Thyroid gland (tissue), 4 donors: ENCODE measurements around the gene ARL14EP. TPM values are rescaled to one million over a fixed set of nuclear protein-coding genes. Genes with fewer than 3 reads are reported as not detected.

Source experiments
- DNase-seq, 2 donors: peaks; one replicate each; pipeline ENCODE4 v3.0.0-alpha.2; 2019
- H3K27ac ChIP-seq, 3 donors: fragments of 200-600 bp; sonication (generic); 1 replicate in 2 of 3; 2 replicates in 1 of 3; pipeline ENCODE4 v1.5.1; 2016 to 2019; ENCODE audit warnings: mild to moderate bottlenecking in 1 of 3, moderate library complexity in 1 of 3
- H3K27me3 ChIP-seq: fragments of 200-600 bp; sonication (generic); one replicate; pipeline ENCODE4 v1.5.1; 2019
- H3K36me3 ChIP-seq, 2 donors: fragments of 200-600 bp; sonication (generic); one replicate each; pipeline ENCODE4 v1.5.1; 2016 to 2019
- H3K4me1 ChIP-seq, 2 donors: fragments of 200-600 bp; sonication (generic); one replicate each; pipeline ENCODE4 v1.5.1; 2017 to 2019
- H3K4me3 ChIP-seq, 3 donors: fragments of 200-600 bp; sonication (generic); replicated peaks in 1 of 3; 1 replicate in 2 of 3; 2 replicates in 1 of 3; pipeline ENCODE4 v1.5.1; 2016; ENCODE audit warnings: mild to moderate bottlenecking in 1 of 3
- H3K9me3 ChIP-seq: fragments of 200-600 bp; sonication (generic); one replicate; pipeline ENCODE4 v1.5.1; 2017
- POLR2A ChIP-seq, 2 donors: fragments of 450-650 bp; IDR thresholded peaks; one replicate each; pipeline ENCODE4 v1.6.1; 2017; ENCODE audit warnings: antibody characterized with exemption in 2 of 2, mild to moderate bottlenecking in 2 of 2, moderate library complexity in 1 of 2
- whole genome bisulfite sequencing, 2 donors: methylation state at CpG; one replicate each; pipeline ENCODE4 v1.1.5; 2017; 5-methylcytosine and 5-hydroxymethylcytosine counted together
- intact Hi-C: fragments of 100-400 bp; cut with DNase I; formaldehyde crosslinking; loops from one replicate; pipeline ENCODE4 v1.15.1; 2023
- total RNA-seq, 4 donors: library from RNA; depleted of rRNA; stranded (reverse); fragments of >200 nt; gene quantifications; one replicate each; pipeline ENCODE4 v1.2.3, GENCODE V29; 2016
- TF ChIP-seq, protein P1 (sequence below), 6 experiments: fragments of 200-600 bp in 3 of 6; fragments of 450-650 bp in 3 of 6; sonication (generic) in 3 of 6; IDR thresholded peaks; one replicate each; pipeline ENCODE4 v1.5.1; 2016 to 2019; ENCODE audit warnings: antibody characterized with exemption in 6 of 6, mild to moderate bottlenecking in 2 of 6, inconsistent platforms in 1 of 6, moderate library complexity in 1 of 6

ARL14EP gene
- total RNA-seq, 4 donors from 2014 or later: 28.2 to 60.5 (median 45.1) TPM

DNA sequence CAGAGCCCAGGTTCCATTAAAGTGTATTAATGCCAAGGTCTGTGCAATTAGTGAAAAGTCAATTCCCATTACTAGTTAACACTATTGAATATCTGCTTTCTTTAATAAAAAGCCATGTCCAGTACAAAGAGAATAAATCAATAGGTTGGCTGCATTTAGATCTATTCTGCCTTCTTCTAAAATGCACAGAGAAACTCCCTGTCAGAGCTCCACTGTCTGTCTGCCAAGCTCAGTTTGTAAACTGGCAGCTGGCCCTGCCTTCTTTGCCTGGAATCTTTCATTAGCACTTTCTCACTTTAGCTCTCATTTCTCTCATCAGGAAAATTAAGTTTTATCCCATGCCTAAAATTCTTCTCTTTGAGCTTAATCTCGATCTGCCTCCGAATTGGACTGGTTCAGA, 35.6 kb downstream of the ARL14EP start:
- H3K27me3 ChIP-seq: no peaks in the 10 kb centered on the region
- 79 to 87% methylated on average over 2 of the region's 2 CpGs for WGBS, 2 donors
- intact Hi-C loops: no loop called here
- TF ChIP-seq POLR2A (IDR thresholded peaks at IDR 0.05): no peak
- TF ChIP-seq, protein P1, sequence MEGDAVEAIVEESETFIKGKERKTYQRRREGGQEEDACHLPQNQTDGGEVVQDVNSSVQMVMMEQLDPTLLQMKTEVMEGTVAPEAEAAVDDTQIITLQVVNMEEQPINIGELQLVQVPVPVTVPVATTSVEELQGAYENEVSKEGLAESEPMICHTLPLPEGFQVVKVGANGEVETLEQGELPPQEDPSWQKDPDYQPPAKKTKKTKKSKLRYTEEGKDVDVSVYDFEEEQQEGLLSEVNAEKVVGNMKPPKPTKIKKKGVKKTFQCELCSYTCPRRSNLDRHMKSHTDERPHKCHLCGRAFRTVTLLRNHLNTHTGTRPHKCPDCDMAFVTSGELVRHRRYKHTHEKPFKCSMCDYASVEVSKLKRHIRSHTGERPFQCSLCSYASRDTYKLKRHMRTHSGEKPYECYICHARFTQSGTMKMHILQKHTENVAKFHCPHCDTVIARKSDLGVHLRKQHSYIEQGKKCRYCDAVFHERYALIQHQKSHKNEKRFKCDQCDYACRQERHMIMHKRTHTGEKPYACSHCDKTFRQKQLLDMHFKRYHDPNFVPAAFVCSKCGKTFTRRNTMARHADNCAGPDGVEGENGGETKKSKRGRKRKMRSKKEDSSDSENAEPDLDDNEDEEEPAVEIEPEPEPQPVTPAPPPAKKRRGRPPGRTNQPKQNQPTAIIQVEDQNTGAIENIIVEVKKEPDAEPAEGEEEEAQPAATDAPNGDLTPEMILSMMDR (IDR thresholded peaks at IDR 0.05): no peak
- H3K4me3 ChIP-seq: no peak overlapping the region
- no peak overlapping the region for H3K27ac ChIP-seq
- H3K9me3 ChIP-seq: no peaks in the 10 kb centered on the region
- H3K4me1 ChIP-seq: no peaks in the 10 kb centered on the region
- H3K36me3 ChIP-seq: no peaks in the 10 kb centered on the region
- no peak for DNase-seq

DNA sequence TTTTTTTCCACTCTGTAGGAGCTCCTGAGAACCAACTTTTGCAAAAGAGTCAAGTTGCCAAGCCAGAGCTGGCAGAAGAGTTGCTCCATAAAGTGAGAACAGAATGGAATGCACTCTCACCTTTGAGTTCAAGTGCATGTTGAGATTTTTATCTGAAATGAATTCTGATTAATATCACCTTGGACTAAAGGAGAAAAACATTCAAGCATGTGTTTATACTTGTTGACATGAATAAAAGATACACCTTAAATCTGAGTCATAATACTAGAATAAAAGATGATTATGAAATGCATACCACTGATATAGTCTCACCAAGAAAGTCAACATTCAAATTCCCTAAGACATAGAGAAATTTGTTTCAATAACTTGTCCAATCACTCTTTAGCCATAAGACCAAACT, 37.8 kb downstream of the ARL14EP start:
- Histone ChIP-seq H3K4me3 (no peak overlapping the region), H3K4me1 (no peaks in the 10 kb centered on the region), H3K27me3 (no peaks in the 10 kb centered on the region), H3K9me3 (no peaks in the 10 kb centered on the region), H3K36me3 (no peaks in the 10 kb centered on the region), H3K27ac (no peak overlapping the region)
- TF ChIP-seq POLR2A (IDR thresholded peaks at IDR 0.05): no peak
- TF ChIP-seq, protein P1 (IDR thresholded peaks at IDR 0.05): no peak
- intact Hi-C loops: no loop called here
- no peak for DNase-seq

DNA sequence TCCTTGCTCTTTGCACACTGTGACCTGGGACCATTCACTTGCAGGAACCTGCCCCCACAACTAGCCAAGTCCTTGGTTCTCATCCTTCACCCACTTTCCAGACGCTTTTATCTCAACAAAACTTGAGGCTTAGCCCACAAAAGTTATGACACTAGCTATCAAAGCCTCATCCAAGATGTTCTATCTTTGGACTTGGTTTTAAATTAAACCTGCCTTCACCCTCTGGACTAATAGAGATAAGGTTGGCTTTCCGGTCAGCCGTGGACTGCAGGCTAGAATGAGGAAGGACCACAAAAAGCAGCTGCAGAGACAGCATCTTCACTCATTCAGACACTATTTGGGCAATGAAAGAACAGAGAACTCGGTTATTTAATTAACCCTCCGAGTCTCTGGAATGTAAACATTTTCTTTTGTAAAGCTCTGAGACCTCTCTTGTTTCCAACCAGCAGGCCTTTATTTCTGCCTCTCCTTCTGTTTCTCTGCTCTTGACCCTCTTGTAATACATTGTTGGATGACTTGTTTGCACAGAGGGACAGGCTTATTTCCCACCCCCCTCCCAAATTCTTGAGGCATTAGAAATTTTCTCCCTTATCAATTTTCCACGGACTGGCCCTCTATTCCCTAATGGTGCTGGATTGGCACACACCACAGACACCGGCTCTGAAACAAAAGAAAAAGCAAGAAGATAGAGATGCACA, 41.4 kb downstream of the ARL14EP start:
- H3K36me3 ChIP-seq: no peaks in the 10 kb centered on the region
- no peak overlapping the region for H3K27ac ChIP-seq
- no peaks in the 10 kb centered on the region for H3K27me3 ChIP-seq
- no peak for DNase-seq
- no peak overlapping the region for H3K4me3 ChIP-seq
- no peaks in the 10 kb centered on the region for H3K9me3 ChIP-seq
- WGBS, 2 donors: 61 to 65% methylated on average over 7 of the region's 7 CpGs
- H3K4me1 ChIP-seq: no peaks in the 10 kb centered on the region
- intact Hi-C loops: no loop called here
- no peak for TF ChIP-seq POLR2A (IDR thresholded peaks at IDR 0.05)
- TF ChIP-seq, protein P1 (IDR thresholded peaks at IDR 0.05): no peak

GRCh38 chr11:30364837-30365482, 42.1 kb downstream of the ARL14EP start:
- Histone ChIP-seq H3K4me3 (no peak overlapping the region), H3K27me3 (no peaks in the 10 kb centered on the region), H3K4me1 (no peaks in the 10 kb centered on the region), H3K36me3 (no peaks in the 10 kb centered on the region), H3K9me3 (no peaks in the 10 kb centered on the region), H3K27ac (no peak overlapping the region)
- DNase-seq: no peak
- intact Hi-C loops: no loop called here
- TF ChIP-seq, protein P1 (IDR thresholded peaks at IDR 0.05): no peak
- no peak for TF ChIP-seq POLR2A (IDR thresholded peaks at IDR 0.05)
- WGBS, 2 donors: 83 to 87% methylated on average over 9 of the region's 9 CpGs

GRCh38 chr11:30365793-30366517, 43.1 kb downstream of the ARL14EP start:
- H3K27me3 ChIP-seq: no peaks in the 10 kb centered on the region
- no peaks in the 10 kb centered on the region for H3K36me3 ChIP-seq
- WGBS, 2 donors: 93 to 94% methylated on average over 3 of the region's 3 CpGs
- no peaks in the 10 kb centered on the region for H3K9me3 ChIP-seq
- H3K27ac ChIP-seq: no peak overlapping the region
- intact Hi-C loops: no loop called here
- no peak for TF ChIP-seq POLR2A (IDR thresholded peaks at IDR 0.05)
- TF ChIP-seq, protein P1 (IDR thresholded peaks at IDR 0.05): no peak
- no peaks in the 10 kb centered on the region for H3K4me1 ChIP-seq
- no peak for DNase-seq
- no peak overlapping the region for H3K4me3 ChIP-seq
